Heart right ventricle (tissue), 16 donors: ENCODE measurements around the gene BRI3. TPM values are rescaled to one million over a fixed set of nuclear protein-coding genes. Genes with fewer than 3 reads are reported as not detected.
A peak's percentile ranks its signal among the peaks of the same experiment; 100 is the strongest.

Experiments used
- ATAC-seq, 8 donors: fragments of 200-7000 bp; cut with Tn5 transposase; one replicate each; pipeline ENCODE4 v1.9.1; 2020; ENCODE audit warnings: mild to moderate bottlenecking in 8 of 8, moderate library complexity in 8 of 8, moderate number of reproducible peaks in 1 of 8
- DNase-seq, 2 donors: peaks; one replicate each; pipeline ENCODE4 v3.0.0-alpha.2; 2020
- H3K27ac ChIP-seq, 10 donors: fragments of 200-600 bp; sonication (generic) in 2 of 10; one replicate each; pipeline versions ENCODE4 v1.5.0 to v1.8.0; 2020 to 2022; ENCODE audit warnings: mild to moderate bottlenecking in 3 of 10
- H3K27me3 ChIP-seq, 7 donors: fragments of 200-600 bp; one replicate each; pipeline ENCODE4 v1.8.0; 2021 to 2022; ENCODE audit warnings: mild to moderate bottlenecking in 2 of 7
- H3K36me3 ChIP-seq, 9 donors: fragments of 200-600 bp; sonication (generic) in 1 of 9; one replicate each; pipeline versions ENCODE4 v1.5.0 to v1.8.0; 2020 to 2022; ENCODE audit warnings: mild to moderate bottlenecking in 2 of 9
- H3K4me1 ChIP-seq, 9 donors: fragments of 200-600 bp; sonication (generic) in 1 of 9; one replicate each; pipeline versions ENCODE4 v1.5.0 to v1.8.0; 2020 to 2022; ENCODE audit warnings: mild to moderate bottlenecking in 4 of 9
- H3K4me3 ChIP-seq, 10 donors: fragments of 200-600 bp; sonication (generic) in 2 of 10; one replicate each; pipeline versions ENCODE4 v1.5.0 to v1.8.0; 2020 to 2022; ENCODE audit warnings: mild to moderate bottlenecking in 7 of 10, moderate library complexity in 2 of 10
- H3K9me3 ChIP-seq, 11 donors: fragments of 200-600 bp in 10 of 11; sonication (generic) in 2 of 11; one replicate each; pipeline versions ENCODE4 v1.5.0 to v1.8.0; 2013 to 2022; ENCODE audit warnings: mild to moderate bottlenecking in 2 of 11, control low read depth in 1 of 11, moderate library complexity in 1 of 11
- CTCF ChIP-seq, 9 donors: fragments of 200-600 bp; sonication (generic) in 2 of 9; IDR thresholded peaks; one replicate each; pipeline versions ENCODE4 v1.5.0 to v1.8.0; 2021 to 2022; ENCODE audit warnings: antibody characterized with exemption in 9 of 9, mild to moderate bottlenecking in 5 of 9, moderate library complexity in 1 of 9
- WGBS, 2 donors: extraction: QIAGEN DNeasy Blood & Tissue Kit; methylation state at CpG; one replicate each; pipeline ENCODE4 v1.1.7; 2013; ENCODE audit warnings: inconsistent platforms in 1 of 2; 5-methylcytosine and 5-hydroxymethylcytosine counted together
- intact Hi-C, 10 donors: fragments of 100-400 bp; cut with DNase I; formaldehyde crosslinking; loops; one replicate each; pipeline versions ENCODE4 v1.11.1 to v1.14.2; 2022
- long read RNA-seq, 3 donors: library from polyadenylated mRNA; unstranded; transcript quantifications; one replicate each; pipeline ENCODE4 v2.0.0, GENCODE V29; 2020 to 2021
- polyA plus RNA-seq, 2 donors: library from polyadenylated mRNA; stranded (reverse); fragments of 200-250 nt; gene quantifications; one replicate each; pipeline ENCODE4 v1.2.3, GENCODE V29; 2013
- total RNA-seq, 10 donors: library from RNA; stranded (reverse); fragmentation: NEBNext Ultra II Directional in 3 of 10; extraction: Animal tissue kit (Norgen Biotek cat#: 25700) in 3 of 10; gene quantifications; one replicate each; pipeline versions ENCODE4 v1.2.1 to v1.2.4, GENCODE V29; 2021 to 2023
- donor health status: Arrhythmogenic right ventricular cardiomyopathy.
- donor health status: ischemic (EF 13 %, LVEDD 7.1; RV severe dilation, severe dysfunction).
- donor health status: healthy with polysubstance abuse.
- donor health status: DM: no; HTN: yes; CAD: no.
- donor health status: DM: no; HTN: no; CAD: no.
- donor health status: ischemic (EF 25% LVEDD 6.9; RV normal size, moderate dysfunction).
- donor health status: ischemic (EF 25% LVEDD 5.7; RV mildly dilated, moderate dysfunction).
- donor health status: healthy.
- donor health status: DM: yes; HTN: yes; CAD: no.
- donor health status: Ischemic cardiomyopathy.
- donor health status: ischemic (EF 35%, LVEDD 5.7; RV mildly dilated, moderate dysfunction).
- donor health status: nonischemic (EF 11% LVEDD 7.7; RV severe dilation, severe dysfunction).
- donor health status: DM: yes; HTN: yes; CAD: no.
- donor health status: PGD.
- donor health status: ischemic (EF 29% LVEDD 5.4; RV normal size, mild dysfunction).
- donor health status: nonischemic (EF 23%, LVEDD 6.1; RV moderate dilation, normal function).

BRI3 gene
- total RNA-seq: 100 to 1,000 TPM; 174 to 267 (median 218) TPM
- 100 to 1,000 TPM; 135 to 206 TPM for polyA plus RNA-seq
- long read RNA-seq, donor 1, transcript BRI3-201 (3 exons, 780 nt): major isoform, 26 of 47 reads
- long read RNA-seq, donor 1, partial matches to known transcripts: 1 of 47 reads
- long read RNA-seq, donor 1, other reads (novel, unspliced or antisense): 18 of 47 reads
- long read RNA-seq, donor 2, transcript BRI3-201 (3 exons, 780 nt): major isoform, 23 of 50 reads
- long read RNA-seq, donor 2, partial matches to known transcripts: 21 of 50 reads
- long read RNA-seq, donor 2, other reads (novel, unspliced or antisense): 5 of 50 reads
- long read RNA-seq, donor 3, partial matches to known transcripts: 0 of 12 reads
- long read RNA-seq, donor 3, other reads (novel, unspliced or antisense): 11 of 12 reads

DNA sequence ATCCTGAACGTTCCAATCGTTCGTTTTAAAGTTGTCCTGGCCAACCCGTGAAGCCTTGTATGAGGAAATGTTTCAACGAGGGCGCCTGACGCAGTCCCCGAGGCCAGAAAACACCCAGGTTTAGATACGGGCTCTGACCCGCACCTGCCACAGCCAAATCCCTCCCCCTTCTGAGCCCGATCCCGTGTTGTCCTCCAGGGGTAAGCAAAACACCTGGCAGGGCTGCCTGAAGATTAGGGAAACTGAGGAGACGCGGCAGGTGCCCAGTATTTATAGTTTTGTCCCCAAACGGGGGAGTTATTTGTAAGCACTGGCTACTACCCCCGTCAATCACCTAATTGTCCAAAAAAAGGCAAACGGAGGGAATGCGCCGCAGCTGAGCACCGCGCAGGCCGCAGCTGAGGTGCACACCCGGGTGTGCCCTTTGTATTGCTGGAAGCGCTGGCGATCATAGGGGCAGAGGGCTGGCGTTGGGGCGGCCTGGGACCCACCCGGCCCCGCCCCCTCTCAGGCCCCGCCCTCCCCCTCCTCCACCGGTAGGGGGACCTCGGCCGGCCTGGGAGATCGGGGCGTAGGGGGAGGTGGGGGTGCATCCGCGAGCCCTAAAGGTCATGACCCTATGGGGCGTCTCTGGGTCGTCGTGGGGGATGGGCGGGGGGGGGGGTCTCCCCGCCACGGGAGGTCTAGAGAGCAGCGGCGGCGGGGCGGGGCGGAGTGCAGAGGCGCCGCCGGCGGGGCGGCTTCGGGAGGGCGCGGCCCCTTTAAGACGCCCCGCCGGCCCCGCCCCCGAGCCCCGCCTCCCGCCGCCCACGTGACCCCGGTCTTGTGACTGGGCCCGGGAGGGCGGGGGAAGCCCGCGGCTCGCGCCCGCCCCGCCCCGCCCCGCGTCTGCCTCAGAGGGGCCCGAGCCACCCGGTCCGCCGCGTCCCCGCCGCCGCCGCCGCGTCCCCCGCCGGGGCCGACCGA lies at the start of gene BRI3:
TSS of gene BRI3 (plus strand) at position 896 of the 966 bp plus-strand sequence. CDS start 110 bp downstream, outside the sequence.
- H3K36me3 ChIP-seq: peaks cover 0 to 25% (median 0%) of the 10 kb centered on the region in 9 donors
- intact Hi-C loops: loop anchor here in 4 of 10 donors (2.0 to 5.0 kb wide), 3 partner anchors 28 to 121 kb away; partner anchors contain the start of genes BAIAP2L1 (in 1 of the 4) and TECPR1 (in 1 of the 4)

GRCh38 chr7:98232263-98232585 lies 49.3 kb upstream of the BRI3 start:
- Histone ChIP-seq H3K36me3 (peaks cover 0 to 94% (median 16%) of the 10 kb centered on the region in 9 donors), H3K27me3 (no peaks in the 10 kb centered on the region), H3K4me3 (no peak overlapping the region), H3K4me1 (no peaks in the 10 kb centered on the region), H3K27ac (no peak overlapping the region), H3K9me3 (no peaks in the 10 kb centered on the region)
- intact Hi-C loops: loop anchor here in 1 of 10 donors (10.0 kb wide), 1 partner anchor 207 kb away; no protein-coding TSS in a partner anchor
- ATAC-seq: no peak
- WGBS, 2 donors: 94 to 95% methylated on average over 8 of the region's 8 CpGs
- TF ChIP-seq CTCF (IDR thresholded peaks at IDR 0.05): no peak
- no peak for DNase-seq

More for the DNA sequence above, at the start of gene BRI3:
- Histone ChIP-seq H3K27ac (peak within 1 kb of the TSS; percentile 84 to 99 (median 97)), H3K27me3 (no peaks in the 10 kb centered on the region), H3K4me1 (peaks cover 26 to 55% (median 46%) of the 10 kb centered on the region in 9 donors), H3K9me3 (no peaks in the 10 kb centered on the region), H3K4me3 (peak within 1 kb of the TSS; percentile 82 to 99 (median 93))
- DNase-seq: peak; percentile 91 to 95
- peak; percentile 70 to 89 (median 78) for ATAC-seq
- 0 to 1% methylated on average over 53 to 91 of the region's 92 CpGs for WGBS, 2 donors
- TF ChIP-seq CTCF (IDR thresholded peaks at IDR 0.05): peak in 6 of 9 donors; percentile 6 to 62 (median 52)

- Histone ChIP-seq H3K27me3 (no peaks in the 10 kb centered on the region), H3K36me3 (peaks cover 0 to 94% (median 16%) of the 10 kb centered on the region in 9 donors), H3K9me3 (no peaks in the 10 kb centered on the region)
Measured at GRCh38 chr7:98232799-98233198, 48.7 kb upstream of the BRI3 start.

More at GRCh38 chr7:98232799-98233198, 48.7 kb upstream of the BRI3 start:
- no peak for TF ChIP-seq CTCF (IDR thresholded peaks at IDR 0.05)
- DNase-seq: no peak
- Histone ChIP-seq H3K27ac (no peak overlapping the region), H3K4me3 (no peak overlapping the region), H3K4me1 (no peaks in the 10 kb centered on the region)
- intact Hi-C loops: loop anchor here in 1 of 10 donors (10.0 kb wide), 1 partner anchor 208 kb away; no protein-coding TSS in a partner anchor
- ATAC-seq: no peak
- WGBS, 2 donors: 92 to 95% methylated on average over 16 of the region's 16 CpGs
